Stimulated activated CD4-positive, alpha-beta T cell treated with anti-CD3 and anti-CD28 coated beads, TNF-alpha, amount 100 ng/mL, for 24 hours (primary cell): ENCODE results near the gene TTC28.

Experiments
- DNase-seq, 3 experiments: peaks; one replicate each; pipeline ENCODE4 v3.0.0-alpha.2; 2020; ENCODE audit warnings: low read depth in 3 of 3

Gene TTC28

DNA sequence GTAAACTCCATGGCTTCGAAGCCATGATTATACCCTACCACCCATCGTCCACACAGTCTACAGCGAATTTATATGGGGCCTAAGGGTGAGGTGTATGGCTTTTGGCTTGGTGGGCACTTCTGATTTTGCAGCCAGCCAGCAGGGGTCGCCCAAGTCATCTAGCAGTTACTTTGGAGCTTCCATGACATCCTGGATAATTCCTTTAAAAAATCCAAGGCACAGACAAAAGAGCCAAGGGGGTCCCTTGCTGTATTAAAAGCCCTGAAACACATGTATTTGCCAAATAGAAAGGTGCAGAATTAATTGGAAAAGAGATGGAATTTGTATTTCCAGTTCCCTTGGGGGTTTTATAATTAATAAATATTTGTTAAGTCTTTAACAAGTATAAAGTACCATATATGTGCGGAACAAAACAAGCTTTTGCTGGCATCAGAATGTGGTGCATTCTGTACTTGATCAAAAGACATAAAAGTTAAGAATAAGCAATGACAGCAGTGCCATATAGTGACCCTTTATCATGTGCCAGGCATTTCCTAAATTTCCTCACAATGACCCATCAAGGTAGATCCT lies 627.8 kb downstream of the TTC28 start:
- peak in 2 of 3 experiments; percentile 4 to 38 for DNase-seq

DNA sequence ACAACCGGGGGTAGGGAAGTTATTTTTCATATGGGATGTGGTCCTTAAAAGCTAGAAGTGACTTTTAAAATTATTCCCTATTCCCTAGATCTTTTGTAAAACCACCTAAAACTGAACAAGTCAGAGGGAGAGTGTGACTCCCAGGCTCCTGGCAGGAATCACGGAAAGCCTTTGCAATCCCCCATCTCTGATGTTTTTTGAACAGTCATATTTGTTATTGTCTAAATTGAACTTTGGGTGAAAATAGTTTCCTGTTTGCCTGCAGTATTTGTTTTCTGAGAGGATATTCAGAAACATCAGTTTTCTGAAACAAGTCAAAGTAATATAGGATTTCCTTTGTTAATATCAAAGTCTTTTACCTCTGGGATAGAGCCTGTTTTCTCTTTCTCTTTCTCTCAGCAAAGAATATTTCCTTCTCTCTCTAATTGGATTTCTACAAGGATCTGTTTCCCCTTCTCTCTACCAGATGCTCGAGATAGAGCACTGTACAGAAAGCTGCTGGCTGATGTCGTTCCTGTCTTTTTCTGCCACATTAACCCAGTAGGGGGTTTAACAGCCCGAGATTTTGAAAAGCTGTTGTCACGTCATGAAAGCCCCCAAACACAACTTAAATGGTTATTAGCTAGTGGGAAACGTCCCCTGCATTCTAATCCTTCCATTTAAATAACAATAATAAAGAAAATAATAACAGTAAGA lies 628.4 kb downstream of the TTC28 start:
- DNase-seq = no peak

DNA sequence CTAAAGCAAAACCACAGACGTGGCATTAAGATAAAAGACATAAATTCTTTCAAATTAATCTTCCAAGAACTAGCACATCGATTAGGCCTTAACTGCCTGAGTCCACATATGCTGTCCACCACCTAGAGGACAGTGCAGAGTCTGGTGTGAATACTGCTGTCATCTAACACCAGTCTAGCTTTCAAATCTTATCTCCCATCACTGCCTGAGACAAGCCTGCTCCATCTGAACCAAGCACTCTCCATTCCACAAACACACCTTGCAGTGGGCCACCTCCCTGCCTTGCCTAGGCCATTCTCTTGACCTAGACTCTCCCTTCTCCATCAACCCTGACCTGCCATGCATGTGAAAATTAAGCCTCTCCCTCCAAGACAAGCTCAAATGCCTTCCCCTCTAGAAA lies 631.1 kb downstream of the TTC28 start:
- DNase-seq = no peak

DNA sequence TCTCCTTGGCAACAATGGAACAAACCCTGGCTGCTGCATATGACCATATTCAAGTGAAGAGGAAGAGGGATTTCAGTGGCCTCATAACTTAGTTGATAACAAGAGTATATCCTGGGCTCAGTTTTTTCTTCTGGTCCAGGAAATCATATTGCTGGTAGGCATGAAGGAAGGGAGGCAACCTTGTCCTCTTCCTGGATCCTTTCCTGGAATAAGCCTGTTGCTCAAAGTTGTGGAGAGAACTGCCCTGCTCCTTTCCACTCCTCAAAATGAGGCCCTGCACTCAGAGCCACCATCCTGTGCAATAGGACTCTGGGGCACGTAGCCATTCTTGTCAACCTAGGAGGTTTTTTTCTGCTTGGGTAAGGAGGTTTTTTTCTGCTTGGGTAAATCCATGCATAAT lies 631.9 kb downstream of the TTC28 start:
- DNase-seq = no peak

DNA sequence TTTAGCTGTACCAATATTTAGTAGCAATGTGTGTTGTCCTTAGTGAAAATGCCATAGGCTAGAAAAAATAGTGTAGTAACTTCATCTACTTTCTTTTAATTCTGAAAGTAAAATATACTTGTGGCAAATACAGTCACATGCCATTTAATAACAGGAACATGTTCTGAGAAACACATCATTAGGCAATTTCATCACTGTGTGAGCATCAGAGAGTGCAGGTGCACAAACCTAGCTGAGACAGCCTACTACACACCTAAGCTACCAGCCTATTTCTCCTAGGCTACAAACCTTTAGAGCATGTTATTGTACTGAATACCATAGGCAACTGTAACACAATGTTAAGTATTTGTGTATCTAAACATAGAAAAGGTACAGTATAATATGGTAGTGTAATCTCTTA lies 633.5 kb downstream of the TTC28 start:
- DNase-seq = no peak

DNA sequence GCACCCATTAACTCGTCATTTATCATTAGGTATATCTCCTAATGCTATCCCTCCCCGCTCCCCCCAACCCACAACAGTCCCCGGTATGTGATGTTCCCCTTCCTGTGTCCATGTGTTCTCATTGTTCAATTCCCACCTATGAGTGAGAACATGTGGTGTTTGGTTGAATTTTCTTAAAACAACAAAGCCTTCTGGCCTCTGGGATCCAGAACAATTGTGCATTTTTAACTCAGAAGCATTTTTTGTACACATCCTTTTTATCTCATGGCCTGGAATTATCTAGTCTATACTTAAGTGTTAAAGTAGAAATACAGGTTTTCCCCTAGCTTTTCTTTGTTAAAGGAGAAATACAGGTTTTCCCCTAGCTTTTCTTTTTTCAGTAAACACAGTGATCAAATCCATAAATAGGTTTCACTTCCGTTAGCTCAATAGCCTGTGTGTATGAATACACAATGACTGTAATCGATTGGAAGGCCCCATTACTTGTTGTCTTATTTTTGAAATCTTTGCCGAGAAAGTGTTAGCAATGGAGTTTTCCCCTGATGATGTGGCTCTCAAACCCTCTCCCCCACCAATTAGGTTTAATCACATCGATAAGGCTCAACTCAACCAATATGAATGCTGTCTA lies 635.0 kb downstream of the TTC28 start:
- no peak for DNase-seq

DNA sequence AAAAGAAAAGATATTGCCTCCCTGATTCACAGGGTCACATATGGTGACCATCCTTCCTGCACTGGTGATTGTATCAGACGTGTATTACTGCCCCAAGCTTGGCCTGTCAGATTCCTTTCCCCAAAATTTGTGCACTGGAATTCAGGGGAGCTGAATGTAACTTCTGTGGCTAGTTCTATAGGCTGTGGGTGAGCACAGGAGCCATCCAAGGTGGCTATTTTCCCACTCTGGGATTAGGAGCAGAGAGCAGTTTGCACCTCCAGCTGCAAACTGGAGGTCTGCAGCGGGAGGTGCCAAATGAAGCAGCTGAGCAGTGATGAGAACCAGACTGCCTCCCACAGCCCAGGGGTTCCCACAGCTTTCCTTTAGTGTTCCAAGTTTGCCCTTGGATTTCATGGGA lies 636.4 kb downstream of the TTC28 start:
- no peak for DNase-seq

DNA sequence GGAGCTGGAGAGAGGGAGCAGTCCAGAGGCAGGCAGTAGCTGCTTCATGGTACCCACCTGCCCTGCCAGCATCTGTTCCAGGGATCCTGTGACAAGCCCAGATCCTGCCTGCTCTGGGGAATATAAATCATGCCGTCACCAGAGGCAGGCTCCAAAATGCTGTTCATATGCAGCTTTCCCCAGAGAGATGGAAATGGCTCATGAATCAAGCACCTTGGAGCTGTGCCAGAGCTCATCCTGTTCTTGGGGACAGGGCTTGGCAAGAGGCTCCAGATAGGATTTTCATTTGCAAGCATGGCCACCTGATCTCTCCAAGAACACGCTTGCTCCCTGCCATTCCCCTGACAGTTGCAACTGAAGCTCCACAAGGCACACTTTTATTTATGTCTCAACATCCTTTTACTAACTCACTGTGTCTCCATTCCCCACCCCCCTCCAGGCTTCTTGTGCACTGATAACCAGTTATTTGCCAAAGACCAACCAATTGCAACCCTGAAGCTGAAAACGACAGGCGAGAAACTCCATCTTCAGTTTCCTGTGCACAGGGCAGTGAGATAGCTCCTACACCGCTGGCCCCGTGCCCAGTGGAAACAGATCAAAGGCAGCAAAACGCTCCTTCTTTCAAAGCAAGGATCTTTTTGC lies 644.8 kb downstream of the TTC28 start:
- peak in 1 of 3 experiments; percentile 9 for DNase-seq

DNA sequence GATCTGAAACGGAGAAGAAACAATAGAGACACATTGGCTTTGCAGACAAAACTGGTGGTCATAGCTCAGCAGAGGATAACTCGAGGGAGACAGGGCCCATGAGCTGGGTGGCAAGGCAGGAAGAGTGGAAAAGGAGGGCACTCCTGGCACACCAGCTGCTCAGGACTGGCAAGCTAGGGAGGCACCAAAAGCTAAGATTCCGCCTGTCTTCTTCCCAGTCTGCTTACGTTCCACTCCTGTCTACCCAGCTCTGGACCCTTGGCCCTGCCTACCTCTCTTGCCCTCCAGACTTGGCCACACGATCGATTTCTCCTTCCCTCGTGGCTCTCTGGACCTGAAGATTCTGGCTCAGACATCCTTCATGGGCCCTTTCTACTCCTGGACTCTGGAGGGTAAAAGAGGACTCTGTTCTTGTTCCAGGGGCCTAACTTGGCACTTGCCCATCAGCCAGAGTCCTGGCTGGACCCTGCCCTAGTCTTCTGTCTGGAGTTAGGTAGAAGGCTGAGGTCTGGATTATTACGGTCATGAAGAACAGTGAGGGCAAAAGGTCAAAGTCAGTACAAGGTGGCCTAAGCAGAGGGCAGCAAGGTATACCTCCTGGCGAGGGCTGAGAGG lies 645.4 kb downstream of the TTC28 start:
- DNase-seq = no peak

DNA sequence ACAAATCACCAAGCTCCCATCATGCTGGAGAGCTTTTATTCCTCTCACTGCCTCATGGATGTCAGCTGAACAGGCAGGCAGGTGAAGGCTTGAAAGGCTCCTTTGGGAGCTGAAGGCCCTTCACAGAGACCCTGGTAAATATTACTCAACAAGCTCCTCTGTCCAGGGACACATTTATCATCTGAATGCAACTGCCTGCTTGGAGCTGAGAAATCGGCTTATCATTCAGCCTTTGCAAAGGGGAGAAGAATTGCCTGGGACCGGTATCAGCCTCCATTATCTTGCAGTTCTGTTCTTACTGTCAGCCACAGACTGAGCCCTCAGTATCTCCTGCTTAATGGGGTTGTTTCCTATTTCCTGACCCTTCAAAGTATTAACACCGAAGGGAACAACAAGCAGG lies 646.8 kb downstream of the TTC28 start:
- DNase-seq = no peak

DNA sequence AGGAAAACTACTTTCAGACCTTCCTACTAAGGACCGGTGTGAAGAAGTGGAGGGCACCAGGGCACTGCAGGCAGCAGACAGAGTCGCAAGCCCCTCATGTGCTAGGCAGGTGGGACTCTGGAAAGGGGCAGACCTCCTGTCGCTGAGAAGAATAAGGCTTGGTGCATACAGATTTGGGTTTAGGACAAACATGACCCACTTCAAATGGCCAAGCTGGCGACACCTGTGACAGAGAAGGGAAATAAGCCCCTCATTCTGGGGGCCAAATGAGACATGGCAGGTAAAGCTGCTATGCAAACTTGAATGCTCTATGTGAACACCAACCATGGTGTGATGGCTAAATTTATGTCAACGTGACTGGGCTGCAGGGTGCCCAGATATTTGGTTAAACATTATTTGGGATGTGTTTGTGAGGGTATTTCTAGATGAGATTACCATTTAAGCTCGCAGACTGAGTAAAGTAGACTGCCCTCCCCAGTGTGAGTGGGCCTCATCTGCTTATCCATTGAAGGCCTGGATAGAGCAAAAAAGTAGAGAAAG lies 648.2 kb downstream of the TTC28 start:
- no peak for DNase-seq

DNA sequence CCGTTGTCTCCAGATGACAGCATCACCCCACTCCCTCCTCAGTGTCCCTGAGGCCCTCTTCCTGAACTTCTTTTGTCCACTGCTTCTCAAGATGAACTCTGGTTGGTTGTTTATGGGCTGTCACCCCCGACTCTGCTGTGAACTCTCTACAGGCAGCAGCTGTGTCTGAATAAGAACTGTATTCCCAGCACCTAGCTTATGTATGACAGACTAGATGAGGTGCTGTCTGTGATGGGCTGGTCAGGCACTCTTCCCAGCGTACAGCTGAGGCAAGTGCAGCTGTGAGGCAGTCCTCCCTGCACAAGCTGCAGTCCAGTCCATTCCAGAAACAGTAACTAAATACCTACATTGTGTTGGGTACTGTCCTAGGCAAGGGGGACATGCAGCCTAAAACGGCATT lies 649.2 kb downstream of the TTC28 start:
- DNase-seq = no peak

DNA sequence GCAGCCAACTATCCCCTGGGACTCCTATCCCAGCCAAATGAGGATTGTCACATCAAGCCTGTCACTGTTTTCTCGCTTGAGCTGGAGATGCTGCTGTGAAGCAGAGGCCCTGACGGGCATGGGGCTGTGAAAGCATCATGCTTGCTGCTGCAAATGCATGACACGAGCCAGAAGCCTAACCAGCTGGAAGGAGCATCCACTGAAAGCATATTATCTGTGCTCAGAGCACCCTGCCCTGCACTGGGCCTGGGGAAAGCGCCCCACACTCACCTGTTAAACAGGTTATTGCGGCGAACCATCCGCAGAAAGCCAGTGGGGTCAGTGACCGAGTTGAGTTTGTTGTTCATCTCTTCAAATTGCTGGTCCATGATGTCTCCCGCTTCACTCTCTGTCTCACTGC lies 649.7 kb downstream of the TTC28 start:
- no peak for DNase-seq

DNA sequence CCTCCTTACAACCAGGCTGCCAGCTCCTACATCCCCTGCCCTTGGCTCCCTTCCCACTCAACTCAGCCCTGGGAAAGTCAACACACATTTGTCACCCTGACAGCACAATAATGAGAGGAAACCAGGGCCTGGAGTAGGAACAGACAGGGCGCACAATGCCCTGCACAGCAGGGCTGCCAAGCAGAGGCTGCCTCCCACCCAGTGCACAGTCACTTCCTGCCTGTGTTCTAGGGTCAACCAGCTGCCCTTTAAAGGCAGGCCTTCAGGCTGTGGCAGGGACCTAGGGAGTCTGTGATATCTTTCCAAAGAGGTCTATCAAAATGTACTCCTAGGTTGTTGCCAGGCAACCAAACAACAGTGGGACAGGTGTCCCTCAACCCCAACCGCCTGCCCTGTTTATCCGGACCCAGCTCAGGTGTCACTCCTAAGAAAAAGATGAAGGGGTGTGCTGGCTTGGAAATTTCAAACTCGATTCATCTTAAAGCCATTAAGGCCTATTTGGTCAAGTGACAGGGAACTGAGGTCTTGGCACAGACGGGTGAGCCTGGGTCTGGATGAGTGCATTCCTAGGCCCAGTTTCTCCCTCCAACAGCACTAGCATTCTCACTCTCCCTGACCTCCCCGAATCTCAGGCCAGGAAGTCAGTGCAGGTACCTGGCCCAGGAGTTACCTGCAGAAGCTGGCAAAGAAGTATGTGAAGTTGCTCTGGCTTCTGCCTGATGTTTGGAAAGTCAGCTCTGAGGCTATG lies 650.3 kb downstream of the TTC28 start:
- no peak for DNase-seq

DNA sequence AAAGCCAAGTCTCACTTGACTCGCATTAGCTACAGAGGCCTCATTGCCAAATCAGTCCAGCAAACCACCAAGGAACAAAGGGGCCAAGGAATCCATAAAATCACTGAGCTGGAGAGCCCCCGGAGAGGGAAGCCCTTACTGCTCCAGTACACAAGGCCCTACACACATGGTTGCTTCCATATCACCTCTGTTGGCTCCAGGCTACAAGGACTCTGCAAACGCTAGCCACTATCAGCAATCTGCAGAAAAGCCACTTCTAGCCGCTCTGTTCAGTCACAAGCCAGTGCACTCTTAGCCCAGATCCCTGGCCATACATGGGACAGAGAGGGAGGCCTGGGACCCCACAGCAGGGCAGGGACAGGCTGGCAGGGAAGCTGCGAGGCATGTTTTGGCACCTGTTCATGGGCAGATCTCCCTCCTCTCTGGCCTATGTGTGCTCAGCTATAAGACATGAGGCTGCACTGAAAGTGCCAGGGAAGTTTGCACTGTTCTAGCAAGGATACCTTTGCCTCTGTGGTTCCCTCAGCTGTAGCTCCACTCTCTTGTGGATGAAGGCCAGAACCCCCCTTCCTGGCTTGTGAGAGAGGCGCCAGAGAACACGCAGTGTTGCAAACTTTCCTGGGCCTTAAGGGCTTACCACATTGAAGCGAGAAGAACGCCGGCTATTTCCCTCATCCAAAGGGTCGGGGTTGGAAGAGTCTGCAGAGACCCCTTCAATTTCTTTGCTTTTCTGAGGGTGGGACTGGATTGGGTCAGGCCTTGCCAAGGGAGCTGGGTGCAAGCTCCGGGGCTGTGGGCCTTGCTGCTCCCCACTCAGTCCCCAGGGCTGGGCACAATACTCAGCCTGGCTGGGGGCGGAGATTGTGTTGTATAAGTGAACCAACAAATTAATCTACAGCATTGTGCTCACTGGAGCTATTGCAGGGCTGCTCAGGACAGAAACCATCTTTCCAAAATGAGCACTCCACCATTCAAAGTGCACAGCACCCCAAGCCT lies 651.9 kb downstream of the TTC28 start:
- DNase-seq = no peak

DNA sequence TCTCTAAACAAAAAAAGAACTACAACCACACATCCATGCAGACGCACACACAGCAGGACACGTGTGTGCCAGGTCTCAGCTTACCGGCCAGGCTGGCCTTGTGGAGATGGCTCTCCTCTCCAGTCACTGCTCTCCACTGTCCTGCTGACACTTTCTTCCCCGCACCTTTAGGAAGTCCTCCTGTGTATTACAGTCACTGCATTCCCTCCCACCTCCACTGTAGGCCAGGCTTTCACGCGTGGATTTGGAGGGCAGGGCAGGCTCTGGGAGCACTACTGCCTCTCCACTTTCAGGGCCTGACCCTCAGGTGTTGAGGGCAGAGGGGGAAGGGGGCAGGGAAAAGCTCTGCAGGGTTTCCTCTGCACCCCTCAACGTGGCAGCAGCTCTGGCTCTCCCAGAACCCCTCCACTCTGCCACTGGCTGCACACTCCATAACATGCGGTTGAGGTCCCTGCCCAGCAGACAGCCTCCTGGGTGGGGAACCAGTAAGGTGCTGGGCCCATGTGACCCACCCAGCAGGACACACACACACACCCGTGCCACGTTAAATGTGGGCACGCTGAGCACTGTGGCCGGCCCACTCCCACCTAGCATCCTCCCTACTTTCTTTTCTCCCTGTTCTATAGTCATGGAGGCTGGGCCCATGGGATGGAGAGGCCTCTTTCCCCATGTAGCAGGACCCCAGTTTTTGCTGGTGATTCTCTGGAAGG lies 653.6 kb downstream of the TTC28 start:
- no peak for DNase-seq

DNA sequence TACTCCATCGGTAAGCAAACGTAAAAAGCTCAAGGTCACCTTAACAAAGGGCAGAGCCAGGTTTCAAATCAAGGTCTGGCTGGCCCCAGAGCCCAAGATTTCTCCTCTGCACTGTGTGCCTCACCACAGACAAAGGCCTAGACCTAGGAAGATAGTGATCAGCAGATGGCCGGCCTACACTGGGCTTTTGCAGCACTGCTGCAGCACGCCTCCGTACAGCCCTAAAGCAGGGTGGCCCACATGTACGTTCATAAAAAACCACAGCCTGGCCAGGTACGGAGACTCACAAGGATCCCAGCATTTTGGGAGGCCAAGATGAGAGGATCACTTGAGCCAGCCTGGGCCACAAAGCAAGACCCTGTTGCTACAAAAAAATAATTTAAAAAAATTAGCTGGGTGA lies 654.3 kb downstream of the TTC28 start:
- DNase-seq = no peak

DNA sequence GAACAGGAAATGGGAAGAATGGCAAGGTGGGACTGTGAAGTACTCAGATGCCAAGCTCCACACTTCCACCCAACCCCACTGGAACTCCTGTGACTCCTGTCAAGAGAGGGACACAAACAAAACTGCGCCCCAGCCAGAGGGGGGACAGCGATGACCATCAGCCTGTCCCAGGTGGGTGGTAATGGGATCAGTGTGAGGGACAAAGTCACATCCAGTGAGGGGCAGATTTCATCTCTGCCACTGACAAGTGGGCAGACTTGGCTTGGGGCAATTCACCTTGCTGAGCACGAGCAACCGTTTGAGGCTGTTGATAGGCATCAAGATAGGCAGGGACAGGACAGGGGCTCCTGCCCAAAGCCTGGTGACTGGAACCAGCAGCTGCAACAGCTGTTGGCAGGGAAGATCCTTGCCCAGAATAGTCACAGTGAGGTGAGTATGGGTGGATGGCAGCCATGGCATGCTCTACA lies 655.2 kb downstream of the TTC28 start:
- no peak for DNase-seq

DNA sequence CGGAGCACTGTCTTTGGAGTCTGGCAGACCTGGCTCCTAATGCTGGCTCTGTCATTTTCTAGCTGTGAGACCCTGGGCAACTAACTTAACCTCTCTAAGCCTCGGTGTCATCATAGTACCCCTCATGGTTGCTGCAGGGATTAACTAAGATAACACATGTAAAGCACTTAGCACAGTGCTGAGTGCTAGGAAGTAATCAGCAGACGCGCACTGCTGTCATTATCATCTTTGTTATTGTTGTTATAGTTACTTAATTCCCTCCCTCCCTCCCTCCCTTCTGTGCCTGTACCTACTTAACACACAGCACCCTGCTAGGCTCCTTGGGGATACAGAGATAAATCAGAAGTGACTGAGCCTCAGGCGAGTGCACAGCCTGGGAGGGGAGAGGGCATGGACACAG lies 655.9 kb downstream of the TTC28 start:
- DNase-seq = no peak

DNA sequence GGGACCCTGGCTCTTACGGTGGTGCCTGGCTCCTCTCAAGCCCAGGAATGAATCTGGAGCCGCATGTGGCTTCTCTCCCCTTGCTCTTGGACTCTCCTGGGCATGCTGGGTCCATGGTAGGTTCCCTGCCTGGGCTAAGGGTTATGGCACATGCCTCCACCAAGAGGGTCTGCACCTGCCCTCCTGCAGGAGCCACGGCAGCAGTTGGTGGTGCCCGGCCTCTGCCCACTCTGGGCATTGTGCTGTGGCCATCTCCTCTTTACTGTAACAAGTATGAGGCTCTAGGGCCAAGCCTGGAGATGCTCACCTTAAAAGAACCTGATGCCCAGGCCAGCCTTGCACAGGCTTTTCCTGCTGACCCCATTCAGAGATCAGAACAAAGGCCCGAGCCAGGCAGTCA lies 656.6 kb downstream of the TTC28 start:
- DNase-seq = no peak
